Left renal cortex interstitium (tissue), 4 donors: ENCODE data around the gene ESM1. TPM values are rescaled to one million over a fixed set of nuclear protein-coding genes. Genes with fewer than 3 reads are reported as not detected.

Experiments used
- polyA plus RNA-seq, 4 donors: library from polyadenylated mRNA; unstranded; fragments of 120-200 nt; gene quantifications; one replicate each; pipeline ENCODE4 v1.2.1, GENCODE V29; 2013; ENCODE audit not compliant: insufficient read length in 4 of 4

The ESM1 gene
- polyA plus RNA-seq, 4 donors, result 7.5 to 13.0 (median 10.0) TPM

Other genes with a start within 250 kb of the ESM1 start
- not detected for gene GZMK, start 38.7 kb upstream of the ESM1 start, polyA plus RNA-seq
- gene GZMA, start 117.1 kb upstream of the ESM1 start, polyA plus RNA-seq, result 1 to 10 TPM in 1 of 4 donors, under 1 TPM in 3; 0.27 to 1.2 (median 0.63) TPM
- gene GPX8, start 174.6 kb upstream of the ESM1 start, polyA plus RNA-seq, result 10 to 100 TPM; 63.6 to 88.9 (median 79.7) TPM
- under 1 TPM; 0.54 to 0.95 (median 0.69) TPM for gene CDC20B, start 187.6 kb upstream of the ESM1 start, polyA plus RNA-seq
- 1 to 10 TPM in 2 of 4 donors, under 1 TPM in 2; 0.77 to 1.1 (median 0.96) TPM for gene MCIDAS, start 241.7 kb upstream of the ESM1 start, polyA plus RNA-seq
- gene CCNO, start 248.0 kb upstream of the ESM1 start, polyA plus RNA-seq, result 10 to 100 TPM in 2 of 4 donors, 1 to 10 TPM in 2; 5.6 to 13.9 (median 8.7) TPM